MM.1S (cell line): ENCODE measurements around the gene ASIC4.

ENCODE experiments used
- DNase-seq: peaks from one replicate; pipeline ENCODE4 v3.0.0-alpha.2; 2015
- H2AFZ ChIP-seq: fragments of 300-600 bp; sonication (generic); 2 replicates; pipeline ENCODE4 v1.6.0; 2016; ENCODE audit warnings: antibody characterized with exemption, low read length
- H3F3A ChIP-seq: fragments of 300-600 bp; sonication (generic); 2 replicates; pipeline ENCODE4 v1.6.1; 2016; ENCODE audit warnings: mild to moderate bottlenecking, antibody characterized with exemption, low read length, moderate library complexity, mixed read lengths; ENCODE audit not compliant: insufficient read depth
- H3K27ac ChIP-seq: fragments of 300-600 bp; sonication (generic); 2 replicates; pipeline ENCODE4 v1.5.1; 2016; ENCODE audit warnings: mild to moderate bottlenecking, low read length
- H3K27me3 ChIP-seq: fragments of 300-600 bp; sonication (generic); replicated peaks from 2 replicates; pipeline ENCODE4 v1.6.0; 2016; ENCODE audit warnings: low read length; ENCODE audit not compliant: insufficient read depth
- H3K36me3 ChIP-seq: fragments of 300-600 bp; sonication (generic); replicated peaks from 2 replicates; pipeline ENCODE4 v1.6.1; 2016; ENCODE audit warnings: mild to moderate bottlenecking, low read length, mixed read lengths; ENCODE audit not compliant: insufficient read depth
- H3K4me1 ChIP-seq: fragments of 300-600 bp; sonication (generic); 2 replicates; pipeline ENCODE4 v1.6.1; 2016; ENCODE audit warnings: low read length, mixed read lengths
- H3K4me2 ChIP-seq: fragments of 300-600 bp; sonication (generic); 2 replicates; pipeline ENCODE4 v1.6.0; 2016; ENCODE audit warnings: low read depth, low read length
- H3K4me3 ChIP-seq: fragments of 300-600 bp; sonication (generic); 2 replicates; pipeline ENCODE4 v1.5.1; 2016; ENCODE audit warnings: low read length, mixed read lengths
- H3K79me2 ChIP-seq: fragments of 300-600 bp; sonication (generic); 2 replicates; pipeline ENCODE4 v1.6.1; 2016; ENCODE audit warnings: mixed run types, low read length, mixed read lengths
- H3K9ac ChIP-seq: fragments of 300-600 bp; sonication (generic); 2 replicates; pipeline ENCODE4 v1.6.1; 2016; ENCODE audit warnings: low read length, mixed read lengths
- H3K9me2 ChIP-seq: fragments of 300-600 bp; sonication (generic); replicated peaks from 2 replicates; pipeline ENCODE4 v1.6.1; 2016; ENCODE audit warnings: mild to moderate bottlenecking, low read length, mixed read lengths; ENCODE audit not compliant: insufficient read depth
- H3K9me3 ChIP-seq: fragments of 300-600 bp; sonication (generic); replicated peaks from 2 replicates; pipeline ENCODE4 v1.6.1; 2016; ENCODE audit warnings: mild to moderate bottlenecking, low read length, mixed read lengths; ENCODE audit not compliant: insufficient read depth
- H4K20me1 ChIP-seq: fragments of 300-600 bp; sonication (generic); 2 replicates; pipeline ENCODE4 v1.6.1; 2016; ENCODE audit warnings: mild to moderate bottlenecking, low read length, moderate library complexity, mixed read lengths; ENCODE audit not compliant: insufficient read depth
- CTCF ChIP-seq: fragments of 300-600 bp; sonication (generic); IDR thresholded peaks from 2 replicates; pipeline ENCODE4 v1.5.1; 2016; ENCODE audit warnings: antibody characterized with exemption, low read length, mixed read lengths
- EZH2 ChIP-seq: fragments of 300-600 bp; sonication (generic); optimal IDR thresholded peaks from 2 replicates; pipeline ENCODE3; 2017; ENCODE audit warnings: low read depth, mild to moderate bottlenecking, antibody characterized with exemption, low read length, mixed read lengths
- EZH2phosphoT487 ChIP-seq: fragments of 300-600 bp; sonication (generic); IDR thresholded peaks from 2 replicates; pipeline ENCODE4 v1.6.1; 2018; ENCODE audit warnings: antibody characterized with exemption, low read length

The ASIC4 gene

DNA sequence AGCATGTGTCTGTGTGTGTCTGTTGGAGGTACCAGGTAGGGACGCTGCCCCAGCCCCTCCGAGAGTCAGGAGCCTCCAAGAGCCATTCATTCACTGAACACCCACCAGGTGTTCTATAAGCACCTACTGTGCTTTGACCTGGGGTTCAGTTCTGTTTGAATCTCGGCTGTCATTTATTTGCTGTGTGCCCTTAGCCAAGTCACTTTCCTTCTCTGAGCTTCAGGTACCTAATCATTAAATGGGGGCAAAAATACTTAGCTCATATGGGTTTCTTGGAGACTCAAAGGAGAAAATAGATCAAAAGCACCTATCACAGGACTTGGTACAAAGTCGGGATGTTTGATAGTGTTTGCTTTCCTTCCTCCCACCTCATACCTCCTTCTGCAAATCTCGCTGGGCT, 13.2 kb downstream of the ASIC4 start:
- Histone ChIP-seq H3K9ac (no peak overlapping the region), H3K9me3 (no peaks in the 10 kb centered on the region), H3K27me3 (peaks cover 95% of the 10 kb centered on the region), H3K36me3 (no peaks in the 10 kb centered on the region), H3K79me2 (no peaks in the 10 kb centered on the region), H4K20me1 (no peaks in the 10 kb centered on the region; the same call in 1 of the 2 replicates), H3K9me2 (no peaks in the 10 kb centered on the region), H3K4me3 (no peak overlapping the region), H3K4me1 (peaks cover 5% of the 10 kb centered on the region; the same call in 1 of the 2 replicates), H3K4me2 (0 out of 2 replicates have a peak overlapping the region, but pooled peaks have one; percentile 18), H3K27ac (no peak overlapping the region), H3F3A (no peaks in the 10 kb centered on the region), H2AFZ (no peak overlapping the region)
- no peak for DNase-seq
- TF ChIP-seq CTCF (no peak), EZH2phosphoT487 (no peak), EZH2 (no peak)

- Histone ChIP-seq H3K9me2 (no peaks in the 10 kb centered on the region), H3K79me2 (no peaks in the 10 kb centered on the region), H3K9ac (no peak overlapping the region), H3K4me2 (no peak overlapping the region), H2AFZ (no peak overlapping the region), H3K9me3 (no peaks in the 10 kb centered on the region), H3K4me3 (no peak overlapping the region), H3K27ac (no peak overlapping the region), H4K20me1 (no peaks in the 10 kb centered on the region; the same call in 1 of the 2 replicates), H3K4me1 (peaks cover 5% of the 10 kb centered on the region; the same call in 1 of the 2 replicates), H3K36me3 (no peaks in the 10 kb centered on the region), H3K27me3 (peaks cover 76% of the 10 kb centered on the region), H3F3A (no peaks in the 10 kb centered on the region)
- DNase-seq = peak; percentile 79
- peak; percentile 92 for TF ChIP-seq CTCF
- no peak for TF ChIP-seq EZH2
These were observed 16.0 kb downstream of the ASIC4 start for GRCh38 chr2:219530048-219530963.

DNA sequence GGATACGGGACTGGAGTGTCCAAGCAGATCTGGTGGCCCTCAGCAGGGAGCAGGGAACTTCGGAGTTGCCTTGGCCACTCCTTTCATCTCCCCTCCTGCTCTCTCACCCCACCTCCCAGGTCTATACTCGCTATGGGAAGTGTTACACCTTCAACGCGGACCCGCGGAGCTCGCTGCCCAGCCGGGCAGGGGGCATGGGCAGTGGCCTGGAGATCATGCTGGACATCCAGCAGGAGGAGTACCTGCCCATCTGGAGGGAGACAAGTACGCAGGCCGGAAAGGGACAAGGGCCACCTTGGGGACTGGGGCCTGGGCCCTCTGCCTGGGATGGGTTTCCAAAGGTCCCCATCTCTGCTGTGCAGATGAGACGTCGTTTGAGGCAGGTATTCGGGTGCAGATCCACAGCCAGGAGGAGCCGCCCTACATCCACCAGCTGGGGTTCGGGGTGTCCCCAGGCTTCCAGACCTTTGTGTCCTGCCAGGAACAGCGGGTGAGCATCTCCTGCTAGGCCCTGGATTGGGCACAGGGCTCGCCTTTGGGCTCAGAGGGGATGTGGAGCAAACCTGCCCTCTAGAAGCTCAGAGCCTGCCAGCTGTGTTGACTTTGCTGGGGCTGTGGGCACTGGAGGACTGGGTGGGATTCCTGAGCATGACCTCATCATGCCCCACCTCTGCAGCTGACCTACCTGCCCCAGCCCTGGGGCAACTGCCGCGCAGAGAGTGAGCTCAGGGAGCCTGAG, 17.5 kb downstream of the ASIC4 start:
- no peaks in the 10 kb centered on the region for H3F3A ChIP-seq
- no peak overlapping the region for H3K27ac ChIP-seq
- peaks cover 5% of the 10 kb centered on the region; the same call in 1 of the 2 replicates for H3K4me1 ChIP-seq
- H4K20me1 ChIP-seq = no peaks in the 10 kb centered on the region; the same call in 1 of the 2 replicates
- H3K9ac ChIP-seq = no peak overlapping the region
- H3K79me2 ChIP-seq = no peaks in the 10 kb centered on the region
- no peak overlapping the region for H2AFZ ChIP-seq
- H3K36me3 ChIP-seq = no peaks in the 10 kb centered on the region
- TF ChIP-seq EZH2 (no peak), CTCF (no peak), EZH2phosphoT487 (no peak)
- no peak overlapping the region for H3K4me2 ChIP-seq
- H3K9me3 ChIP-seq = no peaks in the 10 kb centered on the region
- DNase-seq = no peak
- no peaks in the 10 kb centered on the region for H3K9me2 ChIP-seq
- no peak overlapping the region for H3K4me3 ChIP-seq
- peaks cover 62% of the 10 kb centered on the region for H3K27me3 ChIP-seq
